Measurements from ENCODE around the gene PTK7.

- TF ChIP-seq YY1 (IDR thresholded peaks at IDR 0.05; ENCODE audit: insufficient read depth, insufficient read length) (no peak), ZNF274 (IDR thresholded peaks at IDR 0.05; ENCODE audit: low read depth, low read length) (no peak)
Observed at GRCh38 chr6:43127877-43128276, 51.8 kb downstream of the PTK7 start.
